GM21526 (cell line): ENCODE measurements around the gene BBS9.

Source experiments
- ATAC-seq: cut with Tn5 transposase; IDR thresholded peaks from one replicate; pipeline ENCODE4 v1.9.1; 2021; ENCODE audit warnings: moderate library complexity; ENCODE audit not compliant: unreplicated experiment, low FRiP score

The BBS9 gene

DNA sequence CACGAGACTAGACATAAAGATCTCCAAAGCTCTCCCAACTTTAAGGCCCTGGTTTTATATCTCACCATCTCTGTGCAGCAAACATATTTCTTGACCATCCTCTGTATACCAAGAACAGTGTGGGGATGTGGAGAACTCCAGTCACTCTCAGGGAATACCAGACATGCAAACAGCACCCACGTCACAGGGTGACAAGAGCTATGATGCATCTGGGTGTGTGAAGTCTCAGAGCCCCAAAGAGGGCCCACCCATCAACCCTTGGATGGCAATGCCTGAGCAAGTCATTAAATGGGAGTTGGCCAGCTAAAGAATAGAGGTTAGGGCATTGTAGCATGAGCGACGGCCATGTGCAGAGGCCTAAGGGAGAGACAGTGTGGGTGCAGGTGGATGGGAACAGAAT, 402.5 kb downstream of the BBS9 start:
- ATAC-seq = no peak

DNA sequence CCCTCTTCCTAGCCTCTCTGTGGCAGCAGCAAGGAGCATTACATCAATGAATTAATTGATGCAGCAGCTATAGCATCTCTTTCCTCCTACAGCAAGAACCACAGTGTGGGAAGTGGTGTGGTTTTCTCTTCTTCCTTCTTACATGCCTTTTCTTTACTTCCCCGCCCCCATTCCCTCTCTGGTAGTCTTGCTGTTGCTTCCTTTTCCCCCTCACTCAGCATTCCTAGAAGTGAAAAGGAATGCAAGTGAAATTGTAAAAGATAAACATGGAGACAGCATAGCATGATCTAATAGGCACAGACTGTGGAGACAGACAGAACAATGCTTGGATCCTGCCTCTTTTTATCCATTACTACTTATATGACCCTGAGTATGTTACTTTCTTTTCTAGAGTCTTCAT, 405.5 kb downstream of the BBS9 start:
- no peak for ATAC-seq

DNA sequence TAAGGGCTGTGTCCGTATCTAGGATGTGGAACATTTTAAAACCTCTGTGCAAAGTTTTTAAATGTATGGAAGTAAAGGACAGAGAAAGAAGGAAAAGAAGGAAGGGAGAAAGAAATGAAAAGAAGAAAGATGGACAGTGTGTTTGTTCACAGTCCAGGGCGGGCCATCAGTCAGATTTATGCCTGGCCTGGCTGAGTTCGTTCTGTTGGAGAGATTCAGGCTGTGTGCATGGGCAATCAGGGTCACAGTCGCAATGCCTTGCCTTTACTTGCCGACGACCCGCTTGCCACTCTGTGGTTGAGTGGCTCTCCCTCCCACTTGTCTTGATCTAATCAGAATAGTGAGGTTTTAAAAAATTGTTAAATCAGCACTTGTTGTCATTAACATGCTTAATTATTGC, 406.6 kb downstream of the BBS9 start:
- no peak for ATAC-seq

DNA sequence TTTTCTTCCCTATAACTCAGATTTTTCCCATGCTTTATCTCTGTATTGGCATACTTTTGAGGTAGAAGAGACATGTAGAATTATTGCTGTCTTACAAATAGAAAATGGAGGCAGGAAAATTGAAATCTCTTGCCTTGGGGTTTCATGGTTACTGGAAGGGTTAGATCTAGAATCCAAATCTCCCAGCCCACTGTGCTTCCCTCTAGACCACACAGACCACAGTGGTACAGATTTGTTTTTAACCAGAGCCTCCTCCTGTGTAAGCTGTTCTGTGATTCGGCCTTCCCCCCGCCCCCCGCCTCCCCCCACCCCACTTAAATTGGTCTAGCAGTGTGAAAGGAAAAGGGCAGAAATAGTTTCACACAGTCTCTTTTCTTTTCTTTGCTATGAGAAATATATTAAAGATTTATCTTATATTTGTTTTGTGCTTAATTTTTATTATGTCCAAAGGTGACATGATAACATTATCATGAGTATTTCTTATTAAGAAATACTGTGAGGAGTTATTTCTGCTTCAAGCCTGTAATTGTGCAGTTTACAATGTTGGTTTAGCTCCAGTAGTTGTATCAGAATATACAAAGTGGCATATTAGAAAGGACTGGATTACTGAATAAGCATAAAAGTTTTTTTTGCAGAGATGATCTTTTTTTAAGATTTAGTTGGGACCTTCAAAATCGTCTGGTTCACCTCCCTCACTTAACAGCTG, 407.2 kb downstream of the BBS9 start:
- no peak for ATAC-seq

DNA sequence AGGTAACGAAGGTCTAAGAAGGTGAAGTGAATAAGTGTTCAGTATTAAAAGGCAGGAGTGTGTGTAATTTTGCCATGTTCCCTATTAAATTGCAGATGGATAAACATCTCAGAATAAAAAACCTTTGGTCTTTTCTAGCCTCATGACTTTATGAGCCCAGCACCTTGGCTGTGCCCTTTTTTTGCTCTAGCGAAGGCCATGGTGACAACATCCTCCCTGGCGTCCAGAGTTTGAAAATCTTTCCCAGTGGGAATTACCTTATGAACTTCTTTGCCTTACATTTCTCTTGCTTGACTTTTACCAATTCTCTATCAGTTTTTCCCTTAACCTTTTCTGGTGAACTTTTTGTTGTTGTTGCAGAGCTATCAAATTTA, 407.7 kb downstream of the BBS9 start:
- no peak for ATAC-seq

DNA sequence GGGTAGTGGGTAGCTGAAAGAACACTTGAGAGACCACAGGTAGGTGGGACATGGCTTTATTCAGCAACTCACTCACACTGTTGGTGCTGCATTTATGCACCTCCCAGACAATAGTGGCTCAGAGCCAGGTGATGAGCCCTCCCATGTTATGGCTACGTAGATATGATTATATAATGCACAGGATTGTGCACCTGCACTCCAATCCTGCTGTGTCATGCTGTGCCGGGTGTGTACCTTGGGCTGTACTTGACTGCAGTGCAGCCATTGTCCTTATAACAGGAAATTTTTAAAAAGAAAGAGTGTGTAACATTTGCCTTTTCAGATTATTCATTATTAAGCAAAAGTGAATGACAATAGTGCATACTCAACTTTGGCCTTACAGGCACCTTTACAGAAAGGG, 409.8 kb downstream of the BBS9 start:
- no peak for ATAC-seq

DNA sequence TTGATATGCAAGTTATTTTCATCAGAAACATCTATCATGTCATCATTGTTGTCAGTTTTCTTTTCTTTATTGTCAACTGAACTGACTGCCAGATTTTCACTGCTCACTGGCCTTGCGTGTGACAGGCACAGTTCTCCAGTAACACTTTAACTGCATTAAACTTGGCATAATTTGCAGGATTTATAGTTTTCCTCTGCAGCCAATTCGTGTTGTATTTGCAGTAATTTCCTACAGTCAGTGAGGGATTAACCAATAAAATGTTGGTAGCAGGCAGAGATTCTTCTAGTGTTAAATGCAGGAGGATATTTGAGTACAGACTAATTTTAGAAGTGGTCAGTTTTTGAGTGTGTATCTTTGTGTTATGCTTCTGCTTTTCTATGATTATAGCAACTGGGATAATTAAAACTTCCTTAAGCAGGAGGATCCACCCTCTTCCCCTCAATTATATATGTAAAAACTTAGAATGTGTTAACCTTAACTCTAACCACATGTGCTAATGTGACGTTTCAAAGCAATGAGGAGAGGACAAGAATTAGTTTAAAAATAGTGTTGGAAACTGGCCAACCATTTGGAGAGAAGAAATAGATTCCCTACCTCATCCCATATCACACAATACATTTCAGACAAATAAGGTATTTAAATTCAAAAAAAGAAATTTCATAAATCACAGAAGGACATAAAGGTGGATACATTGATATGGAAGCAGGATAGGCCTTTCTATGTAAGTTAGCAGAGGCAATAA, 410.5 kb downstream of the BBS9 start:
- no peak for ATAC-seq

DNA sequence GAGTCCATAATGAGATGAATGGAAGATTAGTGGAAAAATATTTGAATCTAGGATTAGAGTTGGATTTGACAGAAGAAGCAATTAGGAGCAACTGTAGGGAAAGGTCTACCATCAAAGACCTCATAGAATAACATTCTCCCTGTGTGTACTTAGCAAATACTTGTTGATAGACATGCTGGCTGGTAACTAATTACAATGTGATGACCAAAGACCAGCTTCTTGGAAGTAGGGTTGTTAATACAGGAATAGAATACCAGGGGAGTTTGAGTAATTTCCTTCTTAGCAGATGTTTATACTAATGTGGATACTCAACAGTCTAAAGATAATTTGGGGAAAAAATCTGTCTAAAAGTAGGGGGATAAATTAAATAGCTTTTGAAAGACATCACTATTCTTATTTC, 418.5 kb downstream of the BBS9 start:
- no peak for ATAC-seq

DNA sequence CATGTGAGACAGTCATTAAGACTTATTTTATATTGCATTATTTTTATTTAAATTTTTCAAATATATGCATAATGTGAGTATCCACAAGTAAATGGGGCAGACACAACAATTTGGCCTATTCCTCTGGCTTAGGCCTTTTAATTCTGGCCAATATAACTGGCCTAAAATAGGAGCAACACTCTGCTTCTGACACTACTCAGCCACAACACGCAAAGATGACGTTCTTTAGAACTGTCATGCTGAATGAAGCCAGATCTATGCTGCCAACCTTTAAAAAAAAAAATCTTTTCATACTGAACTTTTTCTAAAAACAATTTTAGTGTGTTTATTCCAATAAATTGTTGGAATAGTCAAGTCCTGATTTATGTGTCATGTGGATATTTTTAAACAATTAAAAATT, 421.0 kb downstream of the BBS9 start:
- no peak for ATAC-seq

DNA sequence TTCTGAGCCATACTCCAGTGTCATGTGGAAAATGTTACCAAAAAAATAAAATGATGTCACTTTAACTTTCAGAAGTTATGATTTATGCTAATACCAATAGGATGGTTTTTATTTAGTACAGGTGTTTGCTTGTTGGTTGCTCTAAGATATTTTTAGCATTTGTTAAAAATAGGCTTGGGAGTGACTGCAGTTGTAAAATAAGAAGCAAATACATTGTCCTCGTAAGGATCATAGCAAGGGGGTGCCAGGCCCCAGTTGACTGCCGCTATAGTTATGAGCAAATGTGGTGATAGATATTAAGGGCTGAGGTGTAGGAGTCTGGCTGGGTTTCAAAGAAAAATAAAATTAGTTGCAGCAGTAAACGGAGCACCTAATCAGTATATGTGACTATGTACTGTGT, 421.6 kb downstream of the BBS9 start:
- ATAC-seq = no peak

DNA sequence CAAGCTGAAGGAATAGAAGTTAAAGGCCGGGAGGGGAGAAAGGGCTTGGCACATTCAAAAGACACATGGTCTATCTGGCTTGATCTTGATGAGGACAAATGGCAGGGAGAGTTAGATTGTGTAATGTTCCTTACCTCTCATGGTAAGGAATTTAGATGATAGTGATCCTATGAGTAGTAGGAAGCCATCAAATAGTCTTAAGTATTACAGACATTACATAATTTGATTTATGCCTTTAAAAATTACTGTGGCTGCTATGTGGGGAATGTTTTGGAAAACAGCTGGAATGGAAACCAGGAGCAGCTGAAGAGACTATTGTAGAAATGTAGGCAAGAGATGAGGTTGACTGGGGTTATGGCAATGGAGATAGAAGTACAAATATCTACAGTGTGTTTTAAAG, 424.7 kb downstream of the BBS9 start:
- ATAC-seq = no peak

DNA sequence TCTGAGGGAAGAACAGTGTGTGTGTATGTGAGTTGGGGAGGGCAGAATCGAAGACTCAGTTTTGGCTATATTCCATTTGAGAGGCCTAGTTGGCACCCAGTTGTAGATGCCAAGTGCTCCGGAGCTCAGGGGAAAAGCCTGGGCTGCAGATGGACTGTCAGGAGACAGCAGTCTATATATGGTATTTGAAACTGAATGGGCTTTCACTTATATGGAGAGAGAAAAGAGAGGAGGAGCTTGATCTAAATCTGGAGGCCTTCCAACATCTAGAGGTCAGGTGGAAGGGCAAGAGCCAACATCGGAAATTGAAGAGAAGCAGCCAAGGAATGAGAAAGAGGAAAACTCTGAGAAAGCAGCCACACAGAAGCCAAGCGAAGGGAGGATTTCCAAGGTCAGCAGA, 425.2 kb downstream of the BBS9 start:
- no peak for ATAC-seq

DNA sequence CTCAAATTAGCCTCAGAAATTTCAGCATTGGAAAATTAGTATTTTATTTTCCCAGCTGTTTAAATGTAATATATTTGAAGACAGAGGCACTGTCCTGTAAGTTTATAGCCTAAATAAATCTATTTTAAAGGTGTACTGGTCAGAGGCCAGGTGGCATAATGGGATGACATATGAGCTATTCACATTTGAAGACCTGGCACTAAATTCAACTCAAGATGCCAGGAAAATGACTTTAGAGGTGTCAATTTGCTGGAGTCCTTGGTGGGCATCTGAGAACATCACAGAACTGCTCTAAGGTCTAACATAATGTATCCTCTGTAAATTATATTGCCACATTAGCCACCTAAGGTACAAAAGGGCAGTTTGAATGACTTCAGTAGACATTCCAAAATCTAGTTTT, 427.1 kb downstream of the BBS9 start:
- no peak for ATAC-seq

DNA sequence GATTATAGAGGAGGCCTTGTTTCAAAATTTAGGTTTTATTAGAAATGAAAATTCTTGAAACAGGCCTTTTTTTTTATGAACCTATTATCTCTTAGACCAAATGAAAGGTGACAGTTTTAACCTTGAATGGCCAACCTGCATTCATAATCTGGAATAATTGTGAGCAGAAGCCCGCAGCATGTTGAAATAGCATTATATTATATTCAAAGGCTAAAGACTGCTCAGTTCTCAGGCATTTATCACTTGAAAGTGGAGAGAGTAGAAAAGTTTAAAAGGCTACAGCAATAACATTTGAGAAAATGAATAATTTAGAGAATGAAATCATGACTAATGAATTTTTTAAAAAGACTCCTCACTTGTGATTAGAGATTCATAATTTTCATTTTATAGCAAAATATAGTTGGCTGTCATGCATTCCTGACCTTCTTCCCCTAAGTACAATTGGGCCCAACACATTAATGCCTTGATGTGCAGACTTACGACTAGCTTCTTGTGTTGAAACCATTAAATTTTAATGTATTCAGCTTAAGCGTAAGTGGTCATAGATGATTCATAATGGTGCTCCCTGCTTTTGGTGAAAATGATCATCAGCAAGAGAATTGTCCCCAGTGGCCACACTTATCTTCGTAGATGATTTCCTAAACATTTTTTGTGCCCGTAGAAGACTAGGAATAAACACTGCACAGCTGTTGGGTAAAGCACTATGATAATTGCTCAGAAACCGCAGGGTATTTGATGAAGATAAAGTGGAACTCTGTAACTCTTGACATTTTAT, 429.4 kb downstream of the BBS9 start:
- ATAC-seq = no peak

DNA sequence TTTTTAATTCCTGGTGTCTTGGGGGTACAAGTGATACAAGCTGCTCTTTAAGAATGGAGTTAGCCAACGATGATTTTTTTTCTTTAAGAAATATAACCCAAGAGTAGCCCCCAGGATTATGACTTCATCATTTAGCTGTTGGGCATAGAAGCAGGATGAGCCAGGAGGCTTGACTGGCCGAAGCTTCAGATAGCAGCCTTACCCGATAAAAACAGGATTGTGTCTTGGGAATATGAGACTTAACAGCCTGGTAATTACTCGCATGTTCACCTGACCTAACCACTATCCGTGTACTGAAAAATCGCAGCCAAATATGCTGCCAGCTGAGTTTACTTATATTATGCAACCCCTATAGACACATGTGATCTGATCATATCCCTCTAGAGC, 430.0 kb downstream of the BBS9 start:
- no peak for ATAC-seq

DNA sequence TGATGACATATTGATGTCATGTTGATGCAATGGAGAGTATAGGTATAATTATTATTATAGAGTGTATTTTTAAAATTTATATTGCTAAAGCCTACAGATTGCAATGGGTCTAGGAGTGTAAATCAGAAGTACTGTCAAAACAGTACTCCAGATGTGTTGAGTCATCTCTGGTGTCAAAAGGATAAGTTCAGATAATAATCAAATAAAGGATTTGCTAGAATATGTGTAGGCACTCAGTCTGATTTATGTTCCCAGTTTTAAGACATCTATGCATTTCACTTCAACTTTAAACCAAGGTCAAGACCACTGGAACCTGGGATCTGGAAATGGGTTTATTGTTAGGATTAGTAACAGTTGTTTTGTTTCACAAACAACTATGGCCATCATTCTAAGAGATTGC, 433.6 kb downstream of the BBS9 start:
- ATAC-seq = no peak

DNA sequence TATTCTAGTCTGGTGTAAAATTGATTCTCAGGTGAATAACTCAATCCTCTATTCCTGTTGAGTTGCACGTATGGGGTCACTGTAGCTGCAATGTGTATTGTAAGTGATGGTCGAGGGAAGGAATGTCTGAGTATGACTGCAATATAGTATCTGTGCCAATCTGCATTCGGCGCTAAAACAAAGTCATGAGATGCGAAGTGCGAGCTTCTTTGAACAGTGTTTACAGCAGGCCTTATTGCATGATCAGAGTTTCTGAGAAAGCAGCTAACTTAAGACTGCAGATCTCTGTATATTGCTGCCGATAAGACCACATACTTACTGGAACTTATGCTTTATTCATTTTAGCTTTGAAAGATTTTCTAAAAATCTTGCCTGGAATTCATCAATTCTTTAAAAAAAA, 434.3 kb downstream of the BBS9 start:
- no peak for ATAC-seq

DNA sequence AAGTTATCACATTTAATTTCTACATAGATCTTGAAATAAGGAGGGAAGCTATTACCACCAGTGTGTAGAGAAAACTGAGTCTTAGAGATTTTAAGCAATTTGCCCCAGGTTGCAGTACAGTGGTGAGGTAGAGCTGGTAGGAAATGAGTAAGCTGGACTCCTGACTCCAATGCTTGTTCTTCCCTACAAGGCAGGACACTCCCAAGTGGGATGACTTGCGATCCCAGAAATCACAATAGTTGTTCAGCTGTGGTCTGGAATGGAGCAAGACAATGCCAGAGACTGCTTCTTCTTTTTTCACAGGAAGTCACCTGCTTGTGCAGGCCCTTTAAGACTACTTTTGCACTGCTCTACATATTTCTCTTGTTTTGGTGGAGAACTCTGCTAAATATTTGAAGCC, 448.8 kb downstream of the BBS9 start:
- ATAC-seq = no peak

DNA sequence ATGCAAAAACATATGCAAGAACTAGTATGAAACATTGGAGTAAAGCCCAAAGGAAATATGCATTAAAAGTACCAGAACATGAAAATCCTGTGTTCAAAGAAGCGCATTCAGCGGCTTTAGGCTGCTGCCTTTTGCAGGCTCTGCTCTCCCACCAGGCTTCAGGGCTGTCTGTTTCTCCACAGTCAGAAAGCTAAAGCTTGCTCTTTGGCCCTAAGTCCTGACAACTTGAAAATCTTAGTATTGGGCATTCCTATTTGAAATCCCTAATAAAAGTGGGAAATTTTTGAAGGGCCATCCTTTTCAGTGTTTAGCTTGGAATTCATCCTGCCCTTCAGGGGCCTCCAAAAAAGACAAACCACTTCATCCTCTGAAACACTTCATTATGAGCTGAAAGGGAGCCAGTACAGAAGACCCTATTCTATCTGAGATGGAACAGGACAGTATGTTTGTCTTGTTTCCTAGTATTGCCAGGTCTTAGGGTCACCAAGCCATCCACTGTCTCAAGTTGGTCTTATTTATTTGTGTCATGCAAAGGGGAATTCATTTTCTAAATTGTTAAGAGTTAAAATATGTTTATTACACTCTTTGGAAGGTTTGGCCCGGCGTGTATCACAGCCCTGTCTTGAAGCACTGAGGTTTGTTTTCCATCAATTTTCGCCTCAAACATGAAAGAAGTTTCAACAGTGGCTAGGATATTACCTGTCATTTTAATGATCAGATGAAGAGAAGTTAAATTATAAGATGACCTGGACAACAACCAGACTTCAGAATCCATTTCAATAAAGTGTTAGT, 449.7 kb downstream of the BBS9 start:
- no peak for ATAC-seq

DNA sequence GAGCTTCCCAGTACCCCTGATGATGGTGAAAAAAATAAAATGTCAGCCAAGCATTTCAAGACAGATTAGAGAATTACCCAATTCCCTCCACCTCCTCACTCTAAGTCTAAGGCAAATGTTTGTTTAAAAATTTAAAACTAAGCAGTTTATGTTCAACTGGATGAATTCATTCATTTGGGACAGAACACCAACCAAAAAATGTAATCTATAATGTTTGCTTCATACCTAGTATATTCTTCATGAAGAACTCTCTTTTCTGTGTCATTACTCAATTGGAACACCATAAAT, 450.3 kb downstream of the BBS9 start:
- ATAC-seq = no peak

DNA sequence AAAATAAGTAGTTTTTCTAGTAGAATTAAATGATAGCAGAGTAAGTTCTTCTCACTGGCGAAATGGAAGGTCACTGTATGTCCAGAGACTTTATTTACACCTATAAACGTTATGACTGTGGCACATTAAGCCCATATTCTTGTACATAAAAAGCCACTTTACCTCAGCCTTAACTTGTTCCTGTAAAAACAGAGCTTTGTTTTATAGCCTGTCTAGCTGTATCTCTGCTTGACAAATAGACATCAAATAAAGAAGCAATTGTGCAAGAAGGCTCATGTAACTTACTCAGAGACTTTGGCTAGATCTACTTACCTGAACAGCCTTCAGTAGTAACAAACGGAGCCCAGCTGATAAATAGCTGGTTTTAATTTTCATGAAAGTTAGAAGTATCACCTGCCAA, 451.9 kb downstream of the BBS9 start:
- ATAC-seq = no peak
